Mammary epithelial cell (primary cell): ENCODE measurements around the gene M1AP.

Experiments used
- CTCF ChIP-seq, 2 donors: IDR thresholded peaks in 1 of 2; conservative IDR thresholded peaks in 1 of 2; 2 replicates each; pipeline ENCODE4 v1.5.1; 2011 to 2012; ENCODE audit warnings: inconsistent platforms in 2 of 2, low read length in 2 of 2, mild to moderate bottlenecking in 2 of 2, control low read depth in 1 of 2, low read depth in 1 of 2; ENCODE audit not compliant: insufficient read depth in 1 of 2; ENCODE audit errors: extremely low read depth in 1 of 2
- EZH2 ChIP-seq: IDR thresholded peaks from 2 replicates; pipeline ENCODE4 v1.6.1; 2012; ENCODE audit warnings: low read length, inconsistent platforms, borderline replicate concordance

- TF ChIP-seq CTCF (conservative IDR thresholded peaks at IDR 0.05 in 1 of 2, IDR thresholded peaks at IDR 0.05 in 1 of 2; ENCODE audit: extremely low read depth in 1 of 2, insufficient read depth in 1 of 2, low read depth in 1 of 2, low read length in 2 of 2) (no peak), EZH2 (no peak)
Measured at GRCh38 chr2:74546004-74546403, 102.1 kb downstream of the M1AP start.
